Ureter (tissue), 1 donor: ENCODE data around the gene STEAP1B. TPM values are rescaled to one million over a fixed set of nuclear protein-coding genes. Genes with fewer than 3 reads are reported as not detected.
"Not testable (repeated sequence)": the region's sequence is repeated elsewhere in the genome, so short reads cannot be mapped to it uniquely, and the experiment has no call there.

Source experiments
- DNase-seq: peaks from one replicate; pipeline ENCODE4 v3.0.0-alpha.2; 2020; ENCODE audit warnings: low spot score
- total RNA-seq: library from RNA; stranded (reverse); gene quantifications from one replicate; pipeline ENCODE4 v1.2.4, GENCODE V29; 2023
- donor health status: DM: yes; HTN: yes; CAD: no.

STEAP1B gene
- 0.73 TPM for total RNA-seq

GRCh38 chr7:22499888-22500689, at the start of gene STEAP1B:
TSS of gene STEAP1B (minus strand) at chr7:22500188. CDS start at chr7:22494855, 5,333 bp downstream.
- DNase-seq, result peak; percentile 79

DNA sequence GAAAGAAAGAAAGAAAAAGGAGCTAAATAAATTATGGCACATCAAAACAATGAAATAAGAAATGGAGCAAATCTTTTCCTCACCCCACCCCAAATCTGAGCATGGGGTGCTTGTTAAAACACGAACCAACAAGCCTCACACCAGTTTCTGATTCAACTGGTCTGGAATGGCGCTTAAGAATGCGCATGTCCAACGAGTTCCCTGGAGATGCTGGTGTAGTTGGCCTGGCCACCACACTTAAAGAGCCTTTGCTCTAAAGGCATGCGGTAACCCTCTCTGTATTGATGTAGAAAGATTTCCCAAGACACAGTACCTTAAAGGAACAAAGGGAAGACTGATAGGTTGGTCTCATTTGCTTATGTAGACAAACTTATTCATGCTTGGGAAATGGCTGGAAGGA, 49.1 kb upstream of the STEAP1B start:
- DNase-seq, result no peak

DNA sequence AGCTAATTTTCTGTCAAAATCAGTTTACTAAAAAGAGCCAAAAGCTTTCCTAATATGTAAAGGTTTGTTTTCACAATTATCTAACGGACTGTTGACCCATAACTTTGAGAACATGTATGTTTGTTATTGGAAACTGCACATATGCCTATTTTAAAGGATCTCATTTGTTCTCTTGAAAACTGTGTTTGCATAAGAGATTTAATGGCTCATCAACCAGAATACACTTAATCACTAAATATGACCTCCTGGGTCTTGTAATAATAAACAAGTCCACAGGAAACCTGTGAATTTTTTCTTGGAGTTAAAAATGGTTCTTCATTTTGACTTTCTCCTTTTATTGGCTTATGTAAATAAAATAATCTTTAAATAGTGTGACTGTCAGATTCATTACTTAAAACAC, 48.3 kb upstream of the STEAP1B start:
- DNase-seq, result no peak

DNA sequence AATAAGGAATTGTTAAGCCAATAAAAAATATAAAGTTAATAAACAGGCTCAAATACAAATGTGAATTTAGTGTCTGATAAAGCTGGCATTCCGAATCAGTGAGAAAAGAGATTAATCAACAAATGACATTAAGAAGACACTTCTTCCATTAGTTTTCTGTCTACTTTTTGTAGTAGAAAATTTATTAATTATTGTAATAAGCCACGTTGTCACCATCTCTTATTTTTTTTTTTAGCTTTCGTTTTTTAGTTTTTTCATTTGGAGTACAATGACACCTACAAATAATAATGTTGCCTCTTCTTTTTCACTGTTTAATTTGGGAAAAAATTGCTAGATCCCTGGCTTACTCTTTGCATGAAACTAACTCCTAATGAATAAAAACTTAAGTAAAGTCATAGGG, 46.8 kb upstream of the STEAP1B start:
- DNase-seq, result no peak

GRCh38 chr7:22545529-22545928, 45.5 kb upstream of the STEAP1B start:
- DNase-seq, result no peak

GRCh38 chr7:22544245-22544644, 44.3 kb upstream of the STEAP1B start:
- DNase-seq, result no peak

- DNase-seq, result no peak
Observed at GRCh38 chr7:22543169-22543568, 43.2 kb upstream of the STEAP1B start.

DNA sequence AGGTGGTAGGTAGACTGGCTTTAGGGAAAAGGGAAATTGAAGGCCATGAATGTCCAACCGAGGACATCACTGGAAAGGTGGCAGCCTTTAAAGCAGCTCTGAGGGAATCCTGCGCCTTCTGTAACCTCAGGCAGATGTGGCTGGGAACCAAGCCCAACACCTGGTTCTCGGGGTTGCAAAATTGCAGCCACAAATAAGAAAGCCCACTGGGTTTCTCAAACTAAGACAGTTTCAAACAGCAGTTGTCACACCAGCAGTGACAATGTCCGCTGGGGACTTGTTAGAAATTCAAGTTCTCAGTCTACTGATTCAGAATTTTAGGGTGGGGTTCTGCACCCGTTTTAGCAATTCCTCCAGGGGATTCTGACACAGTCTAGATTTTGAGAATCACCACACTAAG, 42.7 kb upstream of the STEAP1B start:
- no peak for DNase-seq

DNA sequence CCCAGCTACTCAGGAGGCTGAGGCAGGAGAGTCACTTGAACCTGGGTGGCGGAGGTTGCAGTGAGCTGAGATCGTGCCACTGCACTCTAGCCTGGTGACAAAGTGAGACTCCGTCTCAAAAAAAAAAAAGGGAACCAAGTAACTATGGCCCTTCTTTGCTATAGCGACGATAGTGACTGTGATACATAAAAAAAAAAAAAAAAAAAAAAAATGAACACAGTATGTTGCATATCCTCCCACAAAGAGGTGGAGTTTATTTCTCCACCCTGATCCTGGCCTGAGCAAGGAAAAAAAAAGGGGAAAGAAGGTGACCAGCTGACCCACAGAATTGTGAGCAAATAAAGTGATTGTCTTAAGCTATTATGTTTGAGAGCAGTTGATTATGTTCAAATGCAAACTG, 42.3 kb upstream of the STEAP1B start:
- DNase-seq, result no peak

DNA sequence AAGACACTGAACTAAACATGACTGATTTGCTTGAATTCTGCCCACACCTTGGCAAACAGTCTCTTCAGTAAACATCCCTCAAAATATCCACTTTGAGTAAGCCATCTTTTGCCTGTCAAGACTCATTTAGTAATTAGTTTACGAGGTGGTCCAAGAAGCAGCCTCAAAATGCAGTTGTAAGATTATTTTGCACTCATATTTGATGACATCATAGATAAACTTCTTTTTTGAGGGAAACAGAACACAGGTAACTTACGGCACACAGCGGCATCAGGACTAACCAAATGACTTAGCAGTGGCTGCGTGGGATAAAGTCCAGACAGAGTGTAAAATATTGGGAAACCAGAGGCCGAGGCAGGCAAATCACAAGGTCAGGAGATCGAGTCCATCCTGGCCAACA, 41.8 kb upstream of the STEAP1B start:
- no peak for DNase-seq

DNA sequence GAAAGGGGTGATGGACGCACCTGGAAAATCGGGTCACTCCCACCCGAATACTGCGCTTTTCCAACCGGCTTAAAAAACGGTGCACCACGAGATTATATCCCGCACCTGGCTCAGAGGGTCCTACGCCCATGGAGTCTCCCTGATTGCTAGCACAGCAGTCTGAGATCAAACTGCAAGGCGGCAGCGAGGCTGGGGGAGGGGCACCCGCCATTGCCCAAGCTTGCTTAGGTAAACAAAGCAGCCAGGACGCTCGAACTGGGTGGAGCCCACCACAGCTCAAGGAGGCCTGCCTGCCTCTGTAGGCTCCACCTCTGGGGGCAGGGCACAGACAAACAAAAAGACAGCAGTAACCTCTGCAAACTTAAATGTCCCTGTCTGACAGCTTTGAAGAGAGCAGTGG, 28.5 kb upstream of the STEAP1B start:
- DNase-seq, result not testable (repeated sequence)

- not testable (repeated sequence) for DNase-seq
Observed at GRCh38 chr7:22524353-22524947, 24.5 kb upstream of the STEAP1B start.

GRCh38 chr7:22523478-22524352, 23.7 kb upstream of the STEAP1B start:
- DNase-seq, result not testable (repeated sequence)

GRCh38 chr7:22519560-22519959, 19.6 kb upstream of the STEAP1B start:
- DNase-seq, result not testable (repeated sequence)

DNA sequence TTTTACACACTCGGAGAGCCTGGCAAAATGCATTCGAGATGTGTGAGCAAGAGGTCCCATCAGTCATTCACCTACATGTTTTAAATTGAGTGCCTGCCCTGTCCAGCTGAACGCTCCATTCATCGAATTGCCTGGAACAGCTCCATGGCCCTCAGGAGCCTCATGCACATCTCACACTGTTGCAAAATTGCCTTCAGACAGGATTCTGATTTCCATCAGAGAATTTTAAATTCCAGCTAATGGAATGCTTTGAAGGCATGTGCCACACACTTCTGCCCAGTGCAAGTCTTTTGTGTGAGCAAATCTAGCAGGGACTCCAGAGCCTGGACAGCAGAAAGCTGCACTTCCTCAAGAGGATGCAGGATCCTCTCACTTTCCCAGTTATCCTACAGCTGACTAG, 17.0 kb upstream of the STEAP1B start:
- DNase-seq, result not testable (repeated sequence)

DNA sequence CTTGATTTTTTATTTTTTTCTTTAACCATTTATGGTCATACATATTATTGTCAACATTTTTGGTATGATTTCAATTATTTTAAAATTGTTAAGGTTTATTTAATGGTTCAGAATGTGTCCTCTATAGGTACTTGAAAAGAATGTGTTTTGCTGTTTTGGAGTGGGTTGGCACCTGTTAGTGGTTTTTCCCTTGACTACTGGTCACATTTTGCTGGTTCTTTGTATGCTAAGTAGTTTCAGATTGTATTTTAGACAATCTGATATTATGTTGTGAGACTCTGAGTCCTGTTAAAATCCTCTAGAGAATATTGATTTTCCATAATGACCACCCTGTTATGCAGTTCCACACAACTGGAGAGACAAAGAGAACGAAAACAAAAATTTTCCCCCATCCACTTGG, 15.0 kb upstream of the STEAP1B start:
- DNase-seq, result not testable (repeated sequence)

DNA sequence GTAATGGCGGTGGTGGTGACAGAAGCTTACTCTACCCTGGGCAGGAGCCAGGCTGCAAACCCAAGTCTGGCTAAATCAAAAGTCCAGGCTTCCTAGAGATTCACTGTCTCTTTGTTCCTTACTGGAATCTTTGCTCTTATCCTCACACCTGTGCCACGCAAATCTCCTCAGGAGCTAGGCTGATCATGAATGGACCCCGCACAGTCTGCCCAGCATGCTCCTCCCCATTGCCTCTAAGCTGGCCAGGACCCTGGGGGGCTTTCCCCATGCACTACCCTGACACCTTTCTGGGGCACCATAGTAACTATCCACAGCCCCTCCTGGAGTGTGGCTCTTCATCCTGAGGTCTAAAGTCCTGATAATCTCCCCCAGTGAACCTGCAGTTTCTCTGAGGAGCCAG, 7.3 kb upstream of the STEAP1B start:
- DNase-seq, result not testable (repeated sequence)

DNA sequence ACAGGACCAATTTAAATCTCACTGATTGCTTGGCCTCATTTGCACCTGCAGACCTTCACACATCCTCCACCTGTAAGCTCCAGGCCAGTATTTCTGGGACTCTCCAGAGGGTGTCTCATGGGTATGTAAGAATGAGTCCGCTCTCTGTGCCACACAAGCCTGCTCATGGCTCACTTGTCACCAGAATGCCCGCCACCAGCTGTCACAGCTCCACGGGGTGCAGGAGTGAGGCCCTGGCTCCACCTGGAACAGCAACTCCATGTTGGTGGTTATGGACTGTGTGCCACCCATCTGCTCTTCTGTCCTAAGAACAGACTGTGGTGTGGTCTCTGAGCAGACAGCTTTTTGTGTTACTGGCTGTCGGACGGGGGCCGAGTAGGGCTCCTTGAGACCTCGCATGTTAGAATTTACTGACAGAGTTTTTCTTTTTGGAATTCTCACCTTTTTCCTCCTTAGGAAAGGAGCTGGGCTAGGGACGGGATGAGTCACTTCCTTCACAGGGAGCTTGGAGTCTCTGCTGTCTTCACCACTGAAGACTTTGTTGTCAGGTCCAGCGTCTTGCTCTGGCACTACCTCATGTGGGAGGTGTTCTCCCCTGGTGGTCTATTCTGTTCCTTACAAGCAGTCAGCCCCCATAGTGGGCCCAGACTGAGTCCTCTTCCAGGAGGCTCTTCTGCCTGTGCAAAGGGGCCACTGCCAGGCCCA, 6.5 kb upstream of the STEAP1B start:
- not testable (repeated sequence) for DNase-seq

GRCh38 chr7:22504519-22504918, 4.5 kb upstream of the STEAP1B start:
- DNase-seq, result not testable (repeated sequence)

GRCh38 chr7:22502104-22502503, 2.1 kb upstream of the STEAP1B start:
- not testable (repeated sequence) for DNase-seq

- DNase-seq, result not testable (repeated sequence)
Observed at GRCh38 chr7:22501336-22501735, 1.3 kb upstream of the STEAP1B start.

- DNase-seq, result no peak
Observed at GRCh38 chr7:22499044-22499443, 944 bp downstream of the STEAP1B start.
